Activated CD8-positive, alpha-beta memory T cell treated with anti-CD3 and anti-CD28 coated beads, Interleukin-2, amount 50 U/mL, for 24 hours (primary cell): ENCODE measurements around the gene DUS1L.

Experiments used
- DNase-seq: peaks from one replicate; pipeline ENCODE4 v3.0.0-alpha.2; 2020; ENCODE audit errors: extremely low read depth

The DUS1L gene

GRCh38 chr17:82076018-82076784 lies 10.6 kb upstream of the DUS1L start:
- DNase-seq = no peak

GRCh38 chr17:82073446-82073845 lies 7.8 kb upstream of the DUS1L start:
- no peak for DNase-seq

- DNase-seq = no peak
Observed at GRCh38 chr17:82072827-82073226, 7.2 kb upstream of the DUS1L start.

- DNase-seq = no peak
Observed at GRCh38 chr17:82070611-82071010, 5.0 kb upstream of the DUS1L start.

GRCh38 chr17:82065193-82065637 lies 389 bp downstream of the DUS1L start:
- no peak for DNase-seq

GRCh38 chr17:82064433-82065192 lies 991 bp downstream of the DUS1L start:
- DNase-seq = no peak

GRCh38 chr17:82063424-82064415 lies 1.9 kb downstream of the DUS1L start:
- DNase-seq = no peak

- DNase-seq = no peak
Observed at GRCh38 chr17:82062984-82063368, 2.6 kb downstream of the DUS1L start.

GRCh38 chr17:82062076-82062983 lies 3.3 kb downstream of the DUS1L start:
- no peak for DNase-seq

- no peak for DNase-seq
Observed at GRCh38 chr17:82061047-82061925, 4.3 kb downstream of the DUS1L start.

GRCh38 chr17:82060614-82061013 lies 5.0 kb downstream of the DUS1L start:
- DNase-seq = no peak

- DNase-seq = no peak
Observed at GRCh38 chr17:82060001-82060380, 5.6 kb downstream of the DUS1L start.

GRCh38 chr17:82059272-82060000 lies 6.2 kb downstream of the DUS1L start:
- DNase-seq = no peak

- no peak for DNase-seq
Observed at GRCh38 chr17:82058855-82059249, 6.8 kb downstream of the DUS1L start.

- no peak for DNase-seq
Observed at GRCh38 chr17:82058230-82058854, 7.3 kb downstream of the DUS1L start.

- DNase-seq = no peak
Observed at GRCh38 chr17:82056729-82057621, 8.6 kb downstream of the DUS1L start.

- no peak for DNase-seq
Observed at GRCh38 chr17:82055965-82056728, 9.5 kb downstream of the DUS1L start.
